HepG2 (cell line): ENCODE data around the gene VTN. TPM values are rescaled to one million over a fixed set of nuclear protein-coding genes. Genes with fewer than 3 reads are reported as not detected.

Experiments
- FOXC1 ChIP-seq: sonication (generic); formaldehyde crosslinking; IDR thresholded peaks from 2 replicates; pipeline ENCODE4 v1.8.0; 2022; ENCODE audit warnings: mild to moderate bottlenecking, missing genetic modification reagents, borderline replicate concordance
- GATAD2A ChIP-seq: IDR thresholded peaks from 2 replicates; pipeline ENCODE4 v1.6.1; 2016
- MIER2 ChIP-seq: IDR thresholded peaks from 2 replicates; pipeline ENCODE4 v1.6.1; 2016; ENCODE audit warnings: missing biosample characterization, missing genetic modification reagents
- MXI1 ChIP-seq: IDR thresholded peaks from 3 replicates; pipeline ENCODE4 v1.6.1; 2012; ENCODE audit warnings: low read depth, low read length, inconsistent platforms, borderline replicate concordance
- NR2F1 ChIP-seq, 2 experiments: fragments of 450-650 bp in 1 of 2; formaldehyde crosslinking in 1 of 2; IDR thresholded peaks; 2 replicates each; pipeline versions ENCODE4 v1.5.0 to v1.6.1; 2016 to 2020; ENCODE audit warnings: mild to moderate bottlenecking in 1 of 2, missing compliant biosample characterization in 1 of 2, missing genetic modification reagents in 1 of 2, moderate library complexity in 1 of 2
- PRPF4 ChIP-seq: fragments of 200-400 bp; formaldehyde crosslinking; IDR thresholded peaks from 2 replicates; pipeline ENCODE4 v1.6.1; 2016; ENCODE audit warnings: low read length, low read depth; ENCODE audit not compliant: poor library complexity, severe bottlenecking
- RBFOX2 ChIP-seq: fragments of 200-400 bp; formaldehyde crosslinking; IDR thresholded peaks from 2 replicates; pipeline ENCODE4 v1.6.1; 2017; ENCODE audit warnings: low read depth, mild to moderate bottlenecking, low read length
- SKI ChIP-seq: fragments of 450-650 bp; IDR thresholded peaks from one replicate; pipeline ENCODE4 v1.6.1; 2018; ENCODE audit warnings: mild to moderate bottlenecking; ENCODE audit not compliant: partially characterized antibody
- SNRNP70 ChIP-seq: fragments of 200-400 bp; formaldehyde crosslinking; IDR thresholded peaks from 2 replicates; pipeline ENCODE4 v1.6.1; 2017; ENCODE audit warnings: mild to moderate bottlenecking, low read depth, low read length, moderate library complexity
- ZBTB20 ChIP-seq: sonication (generic); formaldehyde crosslinking; IDR thresholded peaks from 2 replicates; pipeline ENCODE4 v1.8.1; 2023; ENCODE audit warnings: missing genetic modification reagents, low read depth, mild to moderate bottlenecking, borderline replicate concordance
- ZFYVE20 ChIP-seq: sonication (generic); formaldehyde crosslinking; IDR thresholded peaks from 2 replicates; pipeline ENCODE4 v1.8.0; 2023; ENCODE audit warnings: low read depth, mild to moderate bottlenecking, moderate library complexity, missing genetic modification reagents, borderline replicate concordance
- ZKSCAN5 ChIP-seq: sonication (generic); formaldehyde crosslinking; IDR thresholded peaks from 2 replicates; pipeline ENCODE4 v1.5.1; 2020; ENCODE audit warnings: mild to moderate bottlenecking, missing genetic modification reagents
- ZNF143 ChIP-seq: sonication (generic); formaldehyde crosslinking; IDR thresholded peaks from 2 replicates; pipeline ENCODE4 v1.4.0; 2020; ENCODE audit warnings: missing genetic modification reagents
- ZNF543 ChIP-seq: sonication (generic); formaldehyde crosslinking; IDR thresholded peaks from 2 replicates; pipeline ENCODE4 v1.4.0; 2020; ENCODE audit warnings: mild to moderate bottlenecking, missing genetic modification reagents
- ZNF709 ChIP-seq: sonication (generic); formaldehyde crosslinking; IDR thresholded peaks from 2 replicates; pipeline ENCODE4 v1.5.0; 2020; ENCODE audit warnings: mild to moderate bottlenecking, missing genetic modification reagents
- polyA plus RNA-seq, 8 experiments: library from polyadenylated mRNA; depleted of rRNA in 3 of 8; stranded (reverse) in 7 of 8; unstranded in 1 of 8; fragments of >200 nt; fragmentation: Illumina TruSeq in 4 of 8; extraction: Trizol in 4 of 8; gene quantifications; 2 replicates each; pipeline versions ENCODE4 v1.2.1 to v1.2.3, GENCODE V29; 2011 to 2016; ENCODE audit warnings: low read depth in 4 of 8, missing spikeins in 1 of 8, mixed read lengths in 1 of 8; ENCODE audit not compliant: insufficient read depth in 1 of 8
- total RNA-seq, 5 experiments: library from RNA; depleted of rRNA; stranded (reverse); fragments of >200 nt; fragmentation: Illumina TruSeq; extraction: Trizol; gene quantifications; 2 replicates each; pipeline ENCODE4 v1.2.3, GENCODE V29; 2016; ENCODE audit warnings: low read depth in 1 of 5
- TF ChIP-seq, protein P1 (sequence below): sonication (generic); formaldehyde crosslinking; IDR thresholded peaks from 2 replicates; pipeline ENCODE4 v1.5.1; 2020; ENCODE audit warnings: missing genetic modification reagents, mild to moderate bottlenecking, borderline replicate concordance
- TF ChIP-seq, protein P2 (sequence below): sonication (generic); formaldehyde crosslinking; IDR thresholded peaks from 2 replicates; pipeline ENCODE4 v1.5.0; 2020; ENCODE audit warnings: mild to moderate bottlenecking, missing genetic modification reagents, borderline replicate concordance
- TF ChIP-seq, protein P3 (sequence below): sonication (generic); formaldehyde crosslinking; IDR thresholded peaks from 2 replicates; pipeline ENCODE4 v1.8.0; 2022; ENCODE audit warnings: mild to moderate bottlenecking, missing genetic modification reagents, moderate library complexity
- TF ChIP-seq, protein P4 (sequence below): IDR thresholded peaks from 2 replicates; pipeline ENCODE4 v1.6.1; 2016; ENCODE audit warnings: control low read depth

The VTN gene
- total and polyA plus RNA-seq, 2 of the 13 experiments (the other 11 are each of a cell fraction or from before 2014, with no cell fraction given), result 108 to 131 TPM

DNA sequence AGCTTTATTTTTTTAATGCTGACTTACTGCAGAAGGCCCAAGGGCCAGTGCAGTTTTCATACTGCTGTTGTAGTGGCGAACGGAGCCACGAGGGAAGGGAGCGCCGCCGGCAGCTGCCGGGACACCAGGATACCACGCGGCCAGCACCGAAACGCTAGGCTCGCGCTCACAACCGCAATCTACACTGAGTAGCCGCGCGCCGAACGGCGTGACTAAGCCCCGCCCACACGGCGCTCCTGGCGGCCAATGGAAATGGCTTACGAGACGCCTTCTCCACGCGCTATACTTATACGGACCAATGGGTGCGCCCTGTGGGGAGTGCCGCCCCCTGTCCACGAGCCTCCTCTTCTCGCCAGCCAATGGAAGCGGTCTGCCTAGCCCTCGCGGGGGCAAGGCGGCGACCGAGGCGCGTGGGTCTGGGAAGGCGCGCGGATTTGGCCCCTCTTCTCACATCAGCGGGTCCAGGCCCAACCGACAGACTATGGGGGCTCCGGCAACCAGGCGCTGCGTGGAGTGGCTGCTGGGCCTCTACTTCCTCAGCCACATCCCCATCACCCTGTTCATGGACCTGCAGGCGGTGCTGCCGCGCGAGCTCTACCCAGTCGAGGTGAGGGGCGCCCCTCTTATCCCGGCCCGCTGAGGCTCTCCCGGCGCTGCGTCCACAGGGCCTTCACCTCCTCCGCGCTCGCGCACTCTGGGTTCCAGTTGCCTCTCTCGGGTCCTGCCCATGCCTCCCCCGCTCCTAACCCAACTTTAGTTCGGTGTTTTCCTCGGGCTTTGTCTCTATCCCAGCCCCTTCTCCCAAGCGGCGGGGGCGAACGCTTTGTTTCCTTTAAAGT, 51.1 kb downstream of the VTN start, which contains the start of gene TMEM97 (continued):
- no peak for TF ChIP-seq SNRNP70
- TF ChIP-seq ZFYVE20 (CRISPR knock-in tag), result no peak
- peak; percentile 28; the same call in 1 of the 2 replicates for TF ChIP-seq FOXC1 (CRISPR knock-in tag)
- no peak for TF ChIP-seq MIER2
- 0 out of 2 replicates have a peak, but pooled peaks have one; percentile 27 for TF ChIP-seq ZNF709
- TF ChIP-seq, protein P1, sequence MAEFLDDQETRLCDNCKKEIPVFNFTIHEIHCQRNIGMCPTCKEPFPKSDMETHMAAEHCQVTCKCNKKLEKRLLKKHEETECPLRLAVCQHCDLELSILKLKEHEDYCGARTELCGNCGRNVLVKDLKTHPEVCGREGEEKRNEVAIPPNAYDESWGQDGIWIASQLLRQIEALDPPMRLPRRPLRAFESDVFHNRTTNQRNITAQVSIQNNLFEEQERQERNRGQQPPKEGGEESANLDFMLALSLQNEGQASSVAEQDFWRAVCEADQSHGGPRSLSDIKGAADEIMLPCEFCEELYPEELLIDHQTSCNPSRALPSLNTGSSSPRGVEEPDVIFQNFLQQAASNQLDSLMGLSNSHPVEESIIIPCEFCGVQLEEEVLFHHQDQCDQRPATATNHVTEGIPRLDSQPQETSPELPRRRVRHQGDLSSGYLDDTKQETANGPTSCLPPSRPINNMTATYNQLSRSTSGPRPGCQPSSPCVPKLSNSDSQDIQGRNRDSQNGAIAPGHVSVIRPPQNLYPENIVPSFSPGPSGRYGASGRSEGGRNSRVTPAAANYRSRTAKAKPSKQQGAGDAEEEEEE (CRISPR knock-in tag), result no peak
- TF ChIP-seq GATAD2A, result peak; percentile 57; the same call in 1 of the 2 replicates
- TF ChIP-seq SKI, result no peak
- TF ChIP-seq, protein P2, sequence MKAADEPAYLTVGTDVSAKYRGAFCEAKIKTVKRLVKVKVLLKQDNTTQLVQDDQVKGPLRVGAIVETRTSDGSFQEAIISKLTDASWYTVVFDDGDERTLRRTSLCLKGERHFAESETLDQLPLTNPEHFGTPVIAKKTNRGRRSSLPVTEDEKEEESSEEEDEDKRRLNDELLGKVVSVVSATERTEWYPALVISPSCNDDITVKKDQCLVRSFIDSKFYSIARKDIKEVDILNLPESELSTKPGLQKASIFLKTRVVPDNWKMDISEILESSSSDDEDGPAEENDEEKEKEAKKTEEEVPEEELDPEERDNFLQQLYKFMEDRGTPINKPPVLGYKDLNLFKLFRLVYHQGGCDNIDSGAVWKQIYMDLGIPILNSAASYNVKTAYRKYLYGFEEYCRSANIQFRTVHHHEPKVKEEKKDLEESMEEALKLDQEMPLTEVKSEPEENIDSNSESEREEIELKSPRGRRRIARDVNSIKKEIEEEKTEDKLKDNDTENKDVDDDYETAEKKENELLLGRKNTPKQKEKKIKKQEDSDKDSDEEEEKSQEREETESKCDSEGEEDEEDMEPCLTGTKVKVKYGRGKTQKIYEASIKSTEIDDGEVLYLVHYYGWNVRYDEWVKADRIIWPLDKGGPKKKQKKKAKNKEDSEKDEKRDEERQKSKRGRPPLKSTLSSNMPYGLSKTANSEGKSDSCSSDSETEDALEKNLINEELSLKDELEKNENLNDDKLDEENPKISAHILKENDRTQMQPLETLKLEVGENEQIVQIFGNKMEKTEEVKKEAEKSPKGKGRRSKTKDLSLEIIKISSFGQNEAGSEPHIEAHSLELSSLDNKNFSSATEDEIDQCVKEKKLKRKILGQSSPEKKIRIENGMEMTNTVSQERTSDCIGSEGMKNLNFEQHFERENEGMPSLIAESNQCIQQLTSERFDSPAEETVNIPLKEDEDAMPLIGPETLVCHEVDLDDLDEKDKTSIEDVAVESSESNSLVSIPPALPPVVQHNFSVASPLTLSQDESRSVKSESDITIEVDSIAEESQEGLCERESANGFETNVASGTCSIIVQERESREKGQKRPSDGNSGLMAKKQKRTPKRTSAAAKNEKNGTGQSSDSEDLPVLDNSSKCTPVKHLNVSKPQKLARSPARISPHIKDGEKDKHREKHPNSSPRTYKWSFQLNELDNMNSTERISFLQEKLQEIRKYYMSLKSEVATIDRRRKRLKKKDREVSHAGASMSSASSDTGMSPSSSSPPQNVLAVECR, result peak; percentile 91; the same call in 1 of the 2 replicates
- TF ChIP-seq, protein P3, sequence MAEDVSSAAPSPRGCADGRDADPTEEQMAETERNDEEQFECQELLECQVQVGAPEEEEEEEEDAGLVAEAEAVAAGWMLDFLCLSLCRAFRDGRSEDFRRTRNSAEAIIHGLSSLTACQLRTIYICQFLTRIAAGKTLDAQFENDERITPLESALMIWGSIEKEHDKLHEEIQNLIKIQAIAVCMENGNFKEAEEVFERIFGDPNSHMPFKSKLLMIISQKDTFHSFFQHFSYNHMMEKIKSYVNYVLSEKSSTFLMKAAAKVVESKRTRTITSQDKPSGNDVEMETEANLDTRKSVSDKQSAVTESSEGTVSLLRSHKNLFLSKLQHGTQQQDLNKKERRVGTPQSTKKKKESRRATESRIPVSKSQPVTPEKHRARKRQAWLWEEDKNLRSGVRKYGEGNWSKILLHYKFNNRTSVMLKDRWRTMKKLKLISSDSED (CRISPR knock-in tag), result peak; percentile 78
- TF ChIP-seq ZKSCAN5 (CRISPR knock-in tag), result no peak
- TF ChIP-seq ZNF543 (CRISPR knock-in tag), result peak; percentile 83
- TF ChIP-seq NR2F1 (CRISPR knock-in tag; IDR thresholded peaks at IDR 0.05), result 0 out of 4 replicates have a peak, but pooled peaks of 1 of the 2 experiments have one; percentile 16
- peak; percentile 71; the same call in 1 of the 3 replicates for TF ChIP-seq MXI1
- TF ChIP-seq PRPF4, result no peak
- peak; percentile 67 for TF ChIP-seq ZNF143 (CRISPR knock-in tag)
- TF ChIP-seq, protein P4, sequence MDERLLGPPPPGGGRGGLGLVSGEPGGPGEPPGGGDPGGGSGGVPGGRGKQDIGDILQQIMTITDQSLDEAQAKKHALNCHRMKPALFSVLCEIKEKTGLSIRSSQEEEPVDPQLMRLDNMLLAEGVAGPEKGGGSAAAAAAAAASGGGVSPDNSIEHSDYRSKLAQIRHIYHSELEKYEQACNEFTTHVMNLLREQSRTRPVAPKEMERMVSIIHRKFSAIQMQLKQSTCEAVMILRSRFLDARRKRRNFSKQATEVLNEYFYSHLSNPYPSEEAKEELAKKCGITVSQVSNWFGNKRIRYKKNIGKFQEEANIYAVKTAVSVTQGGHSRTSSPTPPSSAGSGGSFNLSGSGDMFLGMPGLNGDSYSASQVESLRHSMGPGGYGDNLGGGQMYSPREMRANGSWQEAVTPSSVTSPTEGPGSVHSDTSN (CRISPR knock-in tag), result no peak
- peak; percentile 80 for TF ChIP-seq RBFOX2
- TF ChIP-seq ZBTB20 (CRISPR knock-in tag), result no peak; the same call in 1 of the 2 replicates
